ENCODE data around the gene PHF2. TPM values are rescaled to one million over a fixed set of nuclear protein-coding genes. Genes with fewer than 3 reads are reported as not detected.

PHF2 gene
- total RNA-seq, 1 donor from 2014 or later: 22.4 TPM

DNA sequence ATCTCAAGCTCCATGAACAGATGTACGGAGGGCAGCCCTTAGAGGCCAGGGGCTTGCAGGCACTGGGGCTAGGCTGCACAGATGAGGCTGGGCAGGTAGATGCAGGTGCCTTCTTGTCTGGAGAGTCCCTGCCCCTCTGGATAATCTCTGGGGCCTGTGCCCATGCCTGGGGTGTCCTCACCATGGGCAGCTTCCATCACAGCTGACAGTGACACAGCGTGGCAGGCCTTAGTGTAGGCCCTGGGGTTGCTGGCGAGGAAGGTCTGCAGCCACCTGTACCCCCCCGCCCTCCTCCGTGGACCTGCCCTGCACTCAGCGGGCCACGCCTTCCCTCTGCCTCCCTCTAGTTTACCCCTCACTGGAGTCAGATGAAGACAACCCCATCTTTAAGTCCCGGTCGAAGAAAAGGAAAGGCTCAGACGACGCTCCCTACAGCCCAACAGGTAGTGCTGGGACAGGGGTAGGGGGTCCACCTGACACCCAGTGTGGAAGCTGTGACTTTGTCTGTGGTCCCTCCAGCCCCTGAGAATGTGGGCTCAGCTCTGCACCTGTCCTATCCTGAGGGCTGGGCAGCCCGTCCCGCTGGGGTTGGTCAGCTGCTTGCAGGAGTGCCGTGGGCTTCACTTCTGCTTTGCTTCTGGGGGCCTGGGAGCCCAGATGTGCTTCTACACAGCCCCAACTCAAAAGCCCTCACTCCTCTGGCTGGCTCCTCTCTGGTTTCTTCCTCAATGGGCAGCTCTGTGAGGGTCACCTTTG is 98.4 kb downstream of the PHF2 start:
- H3K4me3 Mint-ChIP-seq: no peak overlapping the region
- H3K27ac Mint-ChIP-seq: no peak overlapping the region
- no peak for DNase-seq
- H3K27me3 Mint-ChIP-seq: no peaks in the 10 kb centered on the region
- intact Hi-C loops (cut with micrococcal nuclease): no loop called here
- peaks cover 19% of the 10 kb centered on the region for H3K36me3 Mint-ChIP-seq (ENCODE audit: low read depth)
- no peaks in the 10 kb centered on the region for H3K4me1 Mint-ChIP-seq
- H3K9me3 Mint-ChIP-seq: no peaks in the 10 kb centered on the region

- H3K36me3 Mint-ChIP-seq (ENCODE audit: low read depth): peaks cover 17% of the 10 kb centered on the region
- no peak overlapping the region for H3K4me3 Mint-ChIP-seq
- intact Hi-C loops (cut with micrococcal nuclease): no loop called here
- H3K27ac Mint-ChIP-seq: no peak overlapping the region
- DNase-seq: no peak
- H3K27me3 Mint-ChIP-seq: no peaks in the 10 kb centered on the region
- H3K4me1 Mint-ChIP-seq: no peaks in the 10 kb centered on the region
- no peaks in the 10 kb centered on the region for H3K9me3 Mint-ChIP-seq
Observed at GRCh38 chr9:93675336-93676150, 99.2 kb downstream of the PHF2 start.

- no peaks in the 10 kb centered on the region for H3K4me1 Mint-ChIP-seq
- H3K36me3 Mint-ChIP-seq (ENCODE audit: low read depth): peaks cover 13% of the 10 kb centered on the region
- no peak for DNase-seq
- no peak overlapping the region for H3K4me3 Mint-ChIP-seq
- intact Hi-C loops (cut with micrococcal nuclease): no loop called here
- no peaks in the 10 kb centered on the region for H3K27me3 Mint-ChIP-seq
- H3K27ac Mint-ChIP-seq: no peak overlapping the region
- no peaks in the 10 kb centered on the region for H3K9me3 Mint-ChIP-seq
Observed at GRCh38 chr9:93676310-93677047, 100.1 kb downstream of the PHF2 start.

DNA sequence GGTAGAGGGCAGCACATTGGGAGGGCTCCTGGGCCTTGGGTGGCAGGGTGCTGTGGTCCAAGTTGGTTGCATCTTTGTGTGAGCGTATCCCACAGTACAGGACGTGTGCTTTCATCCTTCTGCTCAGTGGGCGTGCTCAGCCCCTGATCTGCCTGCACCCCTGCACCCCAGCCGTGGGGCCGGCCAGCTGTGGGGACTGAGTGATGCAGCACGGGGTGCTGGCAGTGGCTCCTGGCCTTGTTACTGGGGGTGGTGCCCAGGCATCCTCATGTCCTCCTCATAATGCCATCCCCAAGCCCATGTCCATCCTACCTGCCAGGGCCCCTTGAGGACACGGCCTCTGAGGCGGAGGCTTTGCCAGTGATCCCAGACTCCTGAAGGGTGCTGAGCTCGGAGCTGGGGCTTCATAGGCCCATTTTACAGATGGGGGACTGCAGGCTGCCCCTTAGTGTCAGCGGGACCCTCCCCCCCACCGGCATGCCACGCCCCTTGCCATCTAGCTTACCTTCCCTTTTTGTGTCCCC is 100.7 kb downstream of the PHF2 start:
- Mint-ChIP-seq H3K4me3 (no peak overlapping the region), H3K27ac (no peak overlapping the region), H3K36me3 (ENCODE audit: low read depth) (peaks cover 13% of the 10 kb centered on the region), H3K27me3 (no peaks in the 10 kb centered on the region), H3K4me1 (peaks cover 1% of the 10 kb centered on the region), H3K9me3 (no peaks in the 10 kb centered on the region)
- intact Hi-C loops (cut with micrococcal nuclease): no loop called here
- DNase-seq: no peak

GRCh38 chr9:93677641-93678136 is 101.3 kb downstream of the PHF2 start:
- no peak overlapping the region for H3K4me3 Mint-ChIP-seq
- H3K4me1 Mint-ChIP-seq: peaks cover 3% of the 10 kb centered on the region
- no peak for DNase-seq
- no peak overlapping the region for H3K27ac Mint-ChIP-seq
- intact Hi-C loops (cut with micrococcal nuclease): no loop called here
- peaks cover 12% of the 10 kb centered on the region for H3K36me3 Mint-ChIP-seq (ENCODE audit: low read depth)
- H3K27me3 Mint-ChIP-seq: no peaks in the 10 kb centered on the region
- H3K9me3 Mint-ChIP-seq: no peaks in the 10 kb centered on the region

DNA sequence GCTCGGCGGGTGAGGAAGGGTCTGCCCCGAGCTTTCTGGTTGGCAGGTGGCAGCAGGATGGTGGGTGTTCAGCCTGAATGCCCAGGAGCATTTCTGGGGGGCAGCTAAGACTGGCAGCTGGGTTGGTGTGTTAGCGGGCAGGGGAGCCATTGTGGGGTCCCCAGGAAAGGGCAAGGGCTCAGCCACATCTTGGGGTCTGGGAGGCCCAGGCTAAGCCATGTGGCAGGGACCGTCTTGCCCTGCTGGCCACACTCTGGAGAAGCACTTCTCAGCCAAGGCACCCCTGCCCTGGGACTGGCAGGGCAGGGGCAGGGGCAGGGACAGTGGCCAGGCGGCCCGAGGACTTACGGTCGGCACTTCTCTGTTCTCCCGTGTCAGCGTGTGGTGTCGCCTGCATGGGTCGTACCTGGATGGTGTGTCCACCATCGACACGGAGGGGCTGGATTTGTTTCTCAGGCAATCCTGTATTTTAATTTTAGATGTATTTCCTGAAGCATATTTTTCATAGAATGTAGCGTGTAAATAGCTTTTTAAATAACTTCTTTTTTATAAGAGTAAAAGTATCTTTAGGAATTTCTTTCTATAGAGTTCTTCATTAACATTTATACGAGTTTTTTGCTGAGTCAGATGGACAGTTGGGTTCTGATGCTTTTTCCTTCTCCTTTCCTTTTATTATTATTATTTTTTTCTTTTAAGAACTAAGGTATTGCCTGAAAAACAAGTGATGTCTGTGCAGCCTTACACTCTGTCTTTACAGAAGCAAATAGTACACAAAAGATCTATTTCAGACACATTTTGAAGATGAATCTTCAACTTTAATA is 102.0 kb downstream of the PHF2 start:
- Mint-ChIP-seq H3K36me3 (ENCODE audit: low read depth) (peaks cover 9% of the 10 kb centered on the region), H3K4me3 (no peak overlapping the region), H3K4me1 (peaks cover 3% of the 10 kb centered on the region), H3K27me3 (no peaks in the 10 kb centered on the region), H3K9me3 (no peaks in the 10 kb centered on the region), H3K27ac (no peak overlapping the region)
- no peak for DNase-seq
- intact Hi-C loops (cut with micrococcal nuclease): no loop called here

DNA sequence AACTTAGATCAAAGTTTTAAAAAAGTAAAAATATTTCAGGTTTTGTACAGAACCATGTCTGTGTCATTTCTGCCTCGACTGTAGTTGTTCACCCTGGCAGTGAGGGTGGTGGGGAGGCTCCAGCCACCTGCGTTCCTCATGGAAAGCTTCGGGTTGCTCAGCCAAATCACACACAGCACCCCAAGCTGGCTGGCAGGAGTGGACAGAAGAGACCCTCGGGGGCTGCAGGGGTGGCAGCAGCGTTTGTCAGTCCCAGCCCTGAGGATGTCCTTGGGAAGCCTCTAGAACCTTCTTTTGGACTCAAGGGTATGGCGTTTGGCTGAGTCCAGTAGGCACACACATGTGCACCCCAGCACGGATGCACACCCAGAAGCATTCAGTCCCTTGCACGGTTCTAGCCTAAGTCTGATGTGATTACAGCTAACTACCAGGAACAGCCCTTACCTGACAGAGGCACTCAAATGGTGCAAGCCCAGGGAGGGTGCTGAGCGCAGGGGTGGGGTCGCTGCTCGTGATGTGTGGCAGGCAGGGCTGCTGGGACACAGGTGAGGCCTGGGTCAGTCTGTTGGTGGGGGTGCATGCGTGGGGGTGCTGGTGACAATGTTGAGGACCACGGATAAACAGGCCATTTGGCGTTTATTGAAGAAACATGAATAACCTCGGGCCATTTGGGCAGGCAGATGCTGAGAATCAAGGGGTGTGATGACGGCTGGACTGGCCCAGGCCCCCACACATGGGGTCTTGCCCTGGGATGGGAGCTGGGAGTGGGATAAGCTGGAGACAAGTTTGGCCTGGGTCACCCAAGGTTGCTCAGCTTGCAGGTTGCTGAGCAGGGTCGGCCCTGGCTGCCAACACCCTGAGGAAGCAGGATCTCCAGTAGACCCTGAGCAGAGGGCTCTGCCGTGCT is 103.4 kb downstream of the PHF2 start:
- H3K4me1 Mint-ChIP-seq: peaks cover 3% of the 10 kb centered on the region

GRCh38 chr9:93680443-93681268 is 104.3 kb downstream of the PHF2 start:
- Mint-ChIP-seq H3K27me3 (no peaks in the 10 kb centered on the region), H3K4me3 (no peak overlapping the region), H3K27ac (no peak overlapping the region), H3K9me3 (no peaks in the 10 kb centered on the region), H3K4me1 (peaks cover 3% of the 10 kb centered on the region), H3K36me3 (ENCODE audit: low read depth) (peaks cover 5% of the 10 kb centered on the region)
- intact Hi-C loops (cut with micrococcal nuclease): no loop called here
- peak; percentile 53 for DNase-seq

More for the DNA sequence above, 103.4 kb downstream of the PHF2 start:
- DNase-seq: peak; percentile 51
- intact Hi-C loops (cut with micrococcal nuclease): no loop called here
- no peaks in the 10 kb centered on the region for H3K9me3 Mint-ChIP-seq
- H3K4me3 Mint-ChIP-seq: no peak overlapping the region
- H3K27me3 Mint-ChIP-seq: no peaks in the 10 kb centered on the region
- H3K36me3 Mint-ChIP-seq (ENCODE audit: low read depth): peaks cover 6% of the 10 kb centered on the region
- no peak overlapping the region for H3K27ac Mint-ChIP-seq

DNA sequence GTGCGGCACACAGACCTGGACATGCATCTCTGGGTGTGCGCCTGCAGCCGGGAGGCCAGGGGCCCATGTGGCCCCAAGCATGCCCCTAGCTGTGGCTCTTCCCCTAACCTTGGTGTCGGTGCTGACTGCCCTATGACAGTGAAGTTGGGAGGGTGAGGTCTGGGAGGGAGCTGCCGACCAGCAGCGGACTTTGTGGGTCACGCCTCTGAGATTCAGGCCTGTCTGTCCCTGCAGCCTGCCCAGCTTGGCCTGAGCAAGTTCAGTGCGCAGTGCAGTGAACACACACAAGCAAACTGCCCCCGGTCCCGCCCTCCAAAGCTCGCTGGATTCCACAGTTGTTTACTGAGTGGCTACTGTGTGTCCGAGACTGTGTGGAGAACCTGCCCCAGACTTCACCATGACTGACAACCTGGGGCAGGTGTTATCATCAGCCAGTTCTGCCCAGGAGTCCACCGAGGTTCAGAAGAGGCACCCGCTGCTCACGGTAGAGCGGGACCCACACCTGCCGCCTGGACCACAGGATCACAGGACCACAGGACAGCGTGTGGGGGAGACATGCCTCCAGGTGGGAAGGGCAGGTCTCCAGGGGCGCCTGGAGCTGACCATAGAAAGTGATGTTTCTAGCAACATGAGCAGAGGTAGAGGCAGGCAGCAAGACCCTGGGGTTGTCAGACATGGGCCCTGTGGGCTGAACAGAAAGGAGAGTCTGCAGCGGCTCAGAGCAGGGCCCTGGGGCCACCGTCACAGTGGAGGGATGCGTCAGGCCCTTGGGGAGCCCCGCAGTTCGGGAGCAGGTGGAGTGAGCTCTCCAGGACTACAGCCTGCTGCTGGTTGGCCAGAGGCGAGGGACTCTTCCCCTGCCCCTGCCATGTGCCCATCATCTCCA is 105.1 kb downstream of the PHF2 start:
- no peaks in the 10 kb centered on the region for H3K9me3 Mint-ChIP-seq
- H3K4me3 Mint-ChIP-seq: no peak overlapping the region
- H3K4me1 Mint-ChIP-seq: peaks cover 3% of the 10 kb centered on the region
- no peaks in the 10 kb centered on the region for H3K27me3 Mint-ChIP-seq
- H3K36me3 Mint-ChIP-seq (ENCODE audit: low read depth): peaks cover 5% of the 10 kb centered on the region
- no peak for DNase-seq
- intact Hi-C loops (cut with micrococcal nuclease): loop anchor here (1.0 kb wide), 1 partner anchor 282 kb away; no protein-coding TSS in a partner anchor
- H3K27ac Mint-ChIP-seq: no peak overlapping the region

- H3K27ac Mint-ChIP-seq: no peak overlapping the region
- intact Hi-C loops (cut with micrococcal nuclease): loop anchor here (1.0 kb wide), 1 partner anchor 281 kb away; no protein-coding TSS in a partner anchor
- peaks cover 3% of the 10 kb centered on the region for H3K4me1 Mint-ChIP-seq
- H3K36me3 Mint-ChIP-seq (ENCODE audit: low read depth): peaks cover 5% of the 10 kb centered on the region
- no peaks in the 10 kb centered on the region for H3K27me3 Mint-ChIP-seq
- no peaks in the 10 kb centered on the region for H3K9me3 Mint-ChIP-seq
- peak; percentile 90 for DNase-seq
- H3K4me3 Mint-ChIP-seq: no peak overlapping the region
Observed at GRCh38 chr9:93682155-93682968, 106.0 kb downstream of the PHF2 start.
